ENCODE results near the gene ASCC2. TPM values are rescaled to one million over a fixed set of nuclear protein-coding genes. Genes with fewer than 3 reads are reported as not detected.

ASCC2 gene
- total and polyA plus RNA-seq, 2 experiments from 2014 or later = 30.5 to 31.3 TPM

DNA sequence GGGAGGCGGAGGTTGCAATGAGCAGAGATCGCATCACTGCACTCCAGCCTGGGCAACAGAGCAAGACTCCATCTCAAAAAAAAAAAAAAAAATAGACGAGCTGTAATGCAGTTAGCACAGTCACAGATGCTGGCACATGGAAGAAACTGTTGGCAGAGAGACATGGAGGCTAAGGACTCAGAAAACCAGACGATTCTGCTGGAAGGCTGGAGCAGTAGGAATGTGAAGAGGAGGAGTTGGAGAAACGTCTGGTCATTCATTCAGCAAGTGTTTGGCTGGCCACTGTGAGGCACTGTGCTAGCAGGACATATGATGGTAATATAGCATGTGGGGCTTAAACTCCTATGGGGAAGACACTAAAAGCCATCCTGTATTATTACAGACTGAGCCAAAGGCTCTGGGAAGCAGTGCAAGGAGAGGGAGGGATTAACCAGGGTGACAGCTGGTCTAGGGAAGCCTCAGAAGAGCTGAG is 65.9 kb downstream of the ASCC2 start:
- DNase-seq (ENCODE audit: low spot score) = peak; percentile 65
- no peak overlapping the region for H3K4me3 ChIP-seq
- no peak overlapping the region for H3K27ac ChIP-seq (ENCODE audit: low read depth)
- no peak overlapping the region for H3K27ac Mint-ChIP-seq
- no peaks in the 10 kb centered on the region for H3K36me3 ChIP-seq (ENCODE audit: insufficient read depth)
- peaks cover 4% of the 10 kb centered on the region; the same call in 1 of the 2 replicates for H3F3A ChIP-seq (replicated peaks; ENCODE audit: low read depth)
- H3K36me3 Mint-ChIP-seq (ENCODE audit: low read depth) = peaks cover 28% of the 10 kb centered on the region
- peaks cover 17% of the 10 kb centered on the region for H3K79me2 ChIP-seq (replicated peaks; ENCODE audit: insufficient read depth)
- TF ChIP-seq, protein P1, sequence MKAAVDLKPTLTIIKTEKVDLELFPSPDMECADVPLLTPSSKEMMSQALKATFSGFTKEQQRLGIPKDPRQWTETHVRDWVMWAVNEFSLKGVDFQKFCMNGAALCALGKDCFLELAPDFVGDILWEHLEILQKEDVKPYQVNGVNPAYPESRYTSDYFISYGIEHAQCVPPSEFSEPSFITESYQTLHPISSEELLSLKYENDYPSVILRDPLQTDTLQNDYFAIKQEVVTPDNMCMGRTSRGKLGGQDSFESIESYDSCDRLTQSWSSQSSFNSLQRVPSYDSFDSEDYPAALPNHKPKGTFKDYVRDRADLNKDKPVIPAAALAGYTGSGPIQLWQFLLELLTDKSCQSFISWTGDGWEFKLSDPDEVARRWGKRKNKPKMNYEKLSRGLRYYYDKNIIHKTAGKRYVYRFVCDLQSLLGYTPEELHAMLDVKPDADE (IDR thresholded peaks at IDR 0.05) = no peak
- TF ChIP-seq, protein P2, sequence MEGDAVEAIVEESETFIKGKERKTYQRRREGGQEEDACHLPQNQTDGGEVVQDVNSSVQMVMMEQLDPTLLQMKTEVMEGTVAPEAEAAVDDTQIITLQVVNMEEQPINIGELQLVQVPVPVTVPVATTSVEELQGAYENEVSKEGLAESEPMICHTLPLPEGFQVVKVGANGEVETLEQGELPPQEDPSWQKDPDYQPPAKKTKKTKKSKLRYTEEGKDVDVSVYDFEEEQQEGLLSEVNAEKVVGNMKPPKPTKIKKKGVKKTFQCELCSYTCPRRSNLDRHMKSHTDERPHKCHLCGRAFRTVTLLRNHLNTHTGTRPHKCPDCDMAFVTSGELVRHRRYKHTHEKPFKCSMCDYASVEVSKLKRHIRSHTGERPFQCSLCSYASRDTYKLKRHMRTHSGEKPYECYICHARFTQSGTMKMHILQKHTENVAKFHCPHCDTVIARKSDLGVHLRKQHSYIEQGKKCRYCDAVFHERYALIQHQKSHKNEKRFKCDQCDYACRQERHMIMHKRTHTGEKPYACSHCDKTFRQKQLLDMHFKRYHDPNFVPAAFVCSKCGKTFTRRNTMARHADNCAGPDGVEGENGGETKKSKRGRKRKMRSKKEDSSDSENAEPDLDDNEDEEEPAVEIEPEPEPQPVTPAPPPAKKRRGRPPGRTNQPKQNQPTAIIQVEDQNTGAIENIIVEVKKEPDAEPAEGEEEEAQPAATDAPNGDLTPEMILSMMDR (conservative IDR thresholded peaks at IDR 0.05; ENCODE audit: low read depth in 2 of 2) = peak; percentile 69 to 74
- TF ChIP-seq POLR2AphosphoS5 (IDR thresholded peaks at IDR 0.05; ENCODE audit: low read depth) = no peak
- no peaks in the 10 kb centered on the region for H3K9me3 Mint-ChIP-seq
- peaks cover 9% of the 10 kb centered on the region for H3K4me1 Mint-ChIP-seq
- no peaks in the 10 kb centered on the region for H3K9me2 ChIP-seq (ENCODE audit: insufficient read depth)
- no peak overlapping the region for H3K4me3 Mint-ChIP-seq
- H3K27me3 Mint-ChIP-seq (ENCODE audit: insufficient read depth, low read depth, poor library complexity) = peaks cover 5% of the 10 kb centered on the region
- ATAC-seq = peak; percentile 73
- H2AFZ ChIP-seq = no peak overlapping the region
- no peaks in the 10 kb centered on the region; the same call in 1 of the 2 replicates for H4K20me1 ChIP-seq (replicated peaks; ENCODE audit: insufficient read depth)
- H3K4me2 ChIP-seq = no peak overlapping the region
- H3K4me1 ChIP-seq (ENCODE audit: insufficient read depth) = peaks cover 8% of the 10 kb centered on the region
- H3K27me3 ChIP-seq (ENCODE audit: insufficient read depth) = no peaks in the 10 kb centered on the region

GRCh38 chr22:29769723-29770321 is 68.3 kb downstream of the ASCC2 start:
- ATAC-seq = no peak
- no peak overlapping the region for H3K4me3 ChIP-seq
- H3K36me3 ChIP-seq (ENCODE audit: insufficient read depth) = no peaks in the 10 kb centered on the region
- H3K4me1 ChIP-seq (ENCODE audit: insufficient read depth) = peaks cover 11% of the 10 kb centered on the region
- peaks cover 4% of the 10 kb centered on the region; the same call in 1 of the 2 replicates for H3F3A ChIP-seq (replicated peaks; ENCODE audit: low read depth)
- no peak overlapping the region for H3K4me2 ChIP-seq
- DNase-seq (ENCODE audit: low spot score) = no peak
- H3K27me3 ChIP-seq (ENCODE audit: insufficient read depth) = no peaks in the 10 kb centered on the region
- no peak overlapping the region for H3K27ac ChIP-seq (ENCODE audit: low read depth)
- no peak for TF ChIP-seq CREB1 (CRISPR knock-in tag; IDR thresholded peaks at IDR 0.05; ENCODE audit: low read depth)
- no peak overlapping the region for H3K4me3 Mint-ChIP-seq
- H2AFZ ChIP-seq = no peak overlapping the region
- H3K9me2 ChIP-seq (ENCODE audit: insufficient read depth) = no peaks in the 10 kb centered on the region
- no peaks in the 10 kb centered on the region; the same call in 1 of the 2 replicates for H4K20me1 ChIP-seq (replicated peaks; ENCODE audit: insufficient read depth)
- H3K36me3 Mint-ChIP-seq (ENCODE audit: low read depth) = peaks cover 28% of the 10 kb centered on the region
- H3K9me3 Mint-ChIP-seq = no peaks in the 10 kb centered on the region
- peaks cover 15% of the 10 kb centered on the region for H3K4me1 Mint-ChIP-seq
- H3K27me3 Mint-ChIP-seq (ENCODE audit: insufficient read depth, low read depth, poor library complexity) = peaks cover 13% of the 10 kb centered on the region
- H3K27ac Mint-ChIP-seq = no peak overlapping the region
- peaks cover 24% of the 10 kb centered on the region for H3K79me2 ChIP-seq (replicated peaks; ENCODE audit: insufficient read depth)

GRCh38 chr22:29768052-29768693 is 69.9 kb downstream of the ASCC2 start:
- peak overlapping the region; percentile 99 for H3K4me2 ChIP-seq
- Mint-ChIP-seq H3K4me1 (peaks cover 15% of the 10 kb centered on the region), H3K4me3 (peak overlapping the region; percentile 100), H3K27ac (0 out of 2 replicates have a peak overlapping the region, but pooled peaks have one; percentile 99), H3K36me3 (ENCODE audit: low read depth) (peaks cover 28% of the 10 kb centered on the region), H3K9me3 (no peaks in the 10 kb centered on the region), H3K27me3 (ENCODE audit: insufficient read depth, low read depth, poor library complexity) (peaks cover 13% of the 10 kb centered on the region)
- no peaks in the 10 kb centered on the region for H3K36me3 ChIP-seq (ENCODE audit: insufficient read depth)
- H3K9me2 ChIP-seq (ENCODE audit: insufficient read depth) = no peaks in the 10 kb centered on the region
- DNase-seq (ENCODE audit: low spot score) (no peak), ATAC-seq (no peak)
- H3K4me3 ChIP-seq = peak overlapping the region; percentile 82
- no peak overlapping the region; the same call in 1 of the 2 replicates for H3K27ac ChIP-seq (ENCODE audit: low read depth)
- H3K27me3 ChIP-seq (ENCODE audit: insufficient read depth) = no peaks in the 10 kb centered on the region
- H3K4me1 ChIP-seq (ENCODE audit: insufficient read depth) = peaks cover 11% of the 10 kb centered on the region
- H3F3A ChIP-seq (replicated peaks; ENCODE audit: low read depth) = peaks cover 4% of the 10 kb centered on the region; the same call in 1 of the 2 replicates
- H2AFZ ChIP-seq = no peak overlapping the region
- H4K20me1 ChIP-seq (replicated peaks; ENCODE audit: insufficient read depth) = no peaks in the 10 kb centered on the region; the same call in 1 of the 2 replicates
- peaks cover 24% of the 10 kb centered on the region for H3K79me2 ChIP-seq (replicated peaks; ENCODE audit: insufficient read depth)
- TF ChIP-seq CREB1 (CRISPR knock-in tag; IDR thresholded peaks at IDR 0.05; ENCODE audit: low read depth) (no peak), ZNF462 (CRISPR knock-in tag; IDR thresholded peaks at IDR 0.05) (no peak)
